Psoas muscle (tissue), 8 donors: ENCODE data around the gene DPH1. TPM values are rescaled to one million over a fixed set of nuclear protein-coding genes. Genes with fewer than 3 reads are reported as not detected.

Experiments
- ATAC-seq, 4 donors: fragments of 200-7000 bp; cut with Tn5 transposase; one replicate each; pipeline ENCODE4 v1.9.1; 2020; ENCODE audit warnings: moderate library complexity in 3 of 4, mild to moderate bottlenecking in 2 of 4
- DNase-seq, 2 donors: peaks; one replicate each; pipeline ENCODE4 v3.0.0-alpha.2; 2020
- H3K27ac ChIP-seq: fragments of 200-600 bp; one replicate; pipeline ENCODE4 v1.8.0; 2022
- H3K27me3 ChIP-seq, 3 donors: fragments of 200-600 bp in 1 of 3; one replicate each; pipeline versions ENCODE4 v1.6.1 to v1.8.0; 2013 to 2022; ENCODE audit warnings: low read length in 2 of 3, mild to moderate bottlenecking in 2 of 3, moderate library complexity in 1 of 3; ENCODE audit not compliant: insufficient read depth in 3 of 3
- H3K36me3 ChIP-seq, 2 donors: fragments of 200-600 bp in 1 of 2; one replicate each; pipeline versions ENCODE4 v1.6.1 to v1.8.0; 2013 to 2022; ENCODE audit warnings: low read depth in 1 of 2, mild to moderate bottlenecking in 1 of 2, moderate library complexity in 1 of 2; ENCODE audit not compliant: insufficient read depth in 1 of 2
- H3K4me1 ChIP-seq: fragments of 200-600 bp; one replicate; pipeline ENCODE4 v1.8.0; 2022
- H3K4me3 ChIP-seq: fragments of 200-600 bp; one replicate; pipeline ENCODE4 v1.8.0; 2022; ENCODE audit warnings: mild to moderate bottlenecking
- H3K9me3 ChIP-seq: fragments of 200-600 bp; one replicate; pipeline ENCODE4 v1.8.0; 2022
- CTCF ChIP-seq: fragments of 200-600 bp; IDR thresholded peaks from one replicate; pipeline ENCODE4 v1.8.0; 2022; ENCODE audit warnings: antibody characterized with exemption
- WGBS, 3 donors: extraction: QIAGEN DNeasy Blood & Tissue Kit; methylation state at CpG; one replicate each; pipeline versions ENCODE4 v1.1.6 to v1.1.7; 2013; 5-methylcytosine and 5-hydroxymethylcytosine counted together
- intact Hi-C, 2 donors: fragments of 100-400 bp; cut with DNase I; formaldehyde crosslinking; loops; one replicate each; pipeline versions ENCODE4 v1.11.0 to v1.14.2; 2022
- polyA plus RNA-seq, 3 donors: library from polyadenylated mRNA; stranded (reverse); fragments of 200-250 nt; gene quantifications; one replicate each; pipeline ENCODE4 v1.2.3, GENCODE V29; 2013
- total RNA-seq, 4 donors: library from RNA; stranded (reverse); fragmentation: NEBNext Ultra II Directional in 2 of 4; extraction: Animal tissue kit (Norgen Biotek cat#: 25700) in 2 of 4; gene quantifications; one replicate each; pipeline versions ENCODE4 v1.2.1 to v1.2.4, GENCODE V29; 2021 to 2023
- donor health status: healthy with polysubstance abuse.
- donor health status: DM: no; HTN: no; CAD: no; lungs with moderate emphysema.
- donor health status: Bipolar disorder and iron deficiency.
- donor health status: healthy.
- donor health status: DM: yes; HTN: yes; CAD: no.
- donor health status: DM: no; HTN: no; CAD: no.
- donor health status: DM: no; HTN: no; CAD: no.
- donor health status: DM: yes; HTN: yes; CAD: no.

DPH1 gene
- total and polyA plus RNA-seq, 7 donors: 13.5 to 73.4 (median 40.6) TPM

GRCh38 chr17:1995321-1995892 is 34.5 kb upstream of the DPH1 start:
- intact Hi-C loops: loop anchor here in 1 of 2 donors (5.0 kb wide), 1 partner anchor 53 kb away; no protein-coding TSS in a partner anchor
- Histone ChIP-seq H3K4me3 (no peak overlapping the region), H3K27me3 (peaks cover 0 to 6% (median 0%) of the 10 kb centered on the region in 3 donors), H3K27ac (peak overlapping the region; percentile 92), H3K4me1 (peaks cover 30% of the 10 kb centered on the region), H3K36me3 (no peaks in the 10 kb centered on the region), H3K9me3 (no peaks in the 10 kb centered on the region)
- WGBS, 3 donors: 92 to 98% (median 95%) methylated on average over 16 of the region's 16 CpGs
- TF ChIP-seq CTCF: no peak
- DNase-seq (no peak), ATAC-seq (no peak)

- intact Hi-C loops: loop anchor here in 1 of 2 donors (5.0 kb wide), 1 partner anchor 54 kb away; no protein-coding TSS in a partner anchor
- H3K4me1 ChIP-seq: peaks cover 35% of the 10 kb centered on the region
- H3K36me3 ChIP-seq: no peaks in the 10 kb centered on the region
- no peak for ATAC-seq
- peak overlapping the region; percentile 92 for H3K27ac ChIP-seq
- H3K4me3 ChIP-seq: no peak overlapping the region
- 65 to 89% (median 71%) methylated on average over 14 of the region's 14 CpGs for WGBS, 3 donors
- H3K9me3 ChIP-seq: no peaks in the 10 kb centered on the region
- H3K27me3 ChIP-seq: peaks cover 0 to 6% (median 0%) of the 10 kb centered on the region in 3 donors
- no peak for TF ChIP-seq CTCF
- no peak for DNase-seq
These were observed 33.8 kb upstream of the DPH1 start for GRCh38 chr17:1995907-1996799.

- Histone ChIP-seq H3K9me3 (no peaks in the 10 kb centered on the region), H3K4me3 (no peak overlapping the region), H3K4me1 (peaks cover 35% of the 10 kb centered on the region), H3K27me3 (peaks cover 0 to 6% (median 0%) of the 10 kb centered on the region in 3 donors), H3K27ac (peak overlapping the region; percentile 92), H3K36me3 (no peaks in the 10 kb centered on the region)
- intact Hi-C loops: loop anchor here in 1 of 2 donors (5.0 kb wide), 1 partner anchor 55 kb away; no protein-coding TSS in a partner anchor
- ATAC-seq (no peak), DNase-seq (no peak)
- no peak for TF ChIP-seq CTCF
- 83 to 92% (median 84%) methylated on average over 9 of the region's 9 CpGs for WGBS, 3 donors
These were observed 33.1 kb upstream of the DPH1 start for GRCh38 chr17:1996800-1997288.

- H3K4me3 ChIP-seq: peak overlapping the region; percentile 75
- H3K27me3 ChIP-seq: peaks cover 0 to 6% (median 0%) of the 10 kb centered on the region in 3 donors
- ATAC-seq: peak in 1 of 4 donors; percentile 72
- H3K9me3 ChIP-seq: no peaks in the 10 kb centered on the region
- TF ChIP-seq CTCF: no peak
- WGBS, 3 donors: 39 to 63% (median 49%) methylated on average over 17 to 22 of the region's 22 CpGs
- no peaks in the 10 kb centered on the region for H3K36me3 ChIP-seq
- intact Hi-C loops: loop anchor here in 1 of 2 donors (5.0 kb wide), 1 partner anchor 55 kb away; no protein-coding TSS in a partner anchor
- no peak for DNase-seq
- peaks cover 35% of the 10 kb centered on the region for H3K4me1 ChIP-seq
- H3K27ac ChIP-seq: peak overlapping the region; percentile 92
These were observed 32.5 kb upstream of the DPH1 start for GRCh38 chr17:1997289-1997926.
